ENCODE data around the gene STK17B.

DNA sequence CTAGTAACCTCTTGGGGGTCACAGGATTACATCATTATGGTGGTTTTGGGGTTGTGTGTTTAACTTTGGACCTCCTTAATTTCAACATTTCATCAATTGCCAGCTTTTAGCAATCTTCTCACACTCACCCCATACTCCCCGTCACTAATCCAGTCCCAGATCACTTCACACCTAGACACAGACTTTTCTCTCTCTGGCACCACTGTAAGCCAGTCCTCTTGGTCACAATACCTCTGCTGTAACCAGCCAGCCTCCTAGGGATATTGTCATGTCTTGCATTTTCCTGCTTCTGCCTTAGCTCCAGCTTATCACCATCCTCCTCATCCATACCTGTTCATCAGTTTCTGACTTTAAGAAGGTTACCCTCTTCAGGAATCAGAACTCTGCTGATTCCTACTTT, 1.6 kb upstream of the STK17B start:
- TF ChIP-seq, protein P1, sequence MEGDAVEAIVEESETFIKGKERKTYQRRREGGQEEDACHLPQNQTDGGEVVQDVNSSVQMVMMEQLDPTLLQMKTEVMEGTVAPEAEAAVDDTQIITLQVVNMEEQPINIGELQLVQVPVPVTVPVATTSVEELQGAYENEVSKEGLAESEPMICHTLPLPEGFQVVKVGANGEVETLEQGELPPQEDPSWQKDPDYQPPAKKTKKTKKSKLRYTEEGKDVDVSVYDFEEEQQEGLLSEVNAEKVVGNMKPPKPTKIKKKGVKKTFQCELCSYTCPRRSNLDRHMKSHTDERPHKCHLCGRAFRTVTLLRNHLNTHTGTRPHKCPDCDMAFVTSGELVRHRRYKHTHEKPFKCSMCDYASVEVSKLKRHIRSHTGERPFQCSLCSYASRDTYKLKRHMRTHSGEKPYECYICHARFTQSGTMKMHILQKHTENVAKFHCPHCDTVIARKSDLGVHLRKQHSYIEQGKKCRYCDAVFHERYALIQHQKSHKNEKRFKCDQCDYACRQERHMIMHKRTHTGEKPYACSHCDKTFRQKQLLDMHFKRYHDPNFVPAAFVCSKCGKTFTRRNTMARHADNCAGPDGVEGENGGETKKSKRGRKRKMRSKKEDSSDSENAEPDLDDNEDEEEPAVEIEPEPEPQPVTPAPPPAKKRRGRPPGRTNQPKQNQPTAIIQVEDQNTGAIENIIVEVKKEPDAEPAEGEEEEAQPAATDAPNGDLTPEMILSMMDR (tag by site-specific recombination; IDR thresholded peaks at IDR 0.05), result no peak
- no peak for TF ChIP-seq REPIN1 (tag by site-specific recombination; IDR thresholded peaks at IDR 0.05; ENCODE audit: low read depth)
- no peak for TF ChIP-seq ZNF175 (tag by site-specific recombination; IDR thresholded peaks at IDR 0.05)
- TF ChIP-seq, protein P2, sequence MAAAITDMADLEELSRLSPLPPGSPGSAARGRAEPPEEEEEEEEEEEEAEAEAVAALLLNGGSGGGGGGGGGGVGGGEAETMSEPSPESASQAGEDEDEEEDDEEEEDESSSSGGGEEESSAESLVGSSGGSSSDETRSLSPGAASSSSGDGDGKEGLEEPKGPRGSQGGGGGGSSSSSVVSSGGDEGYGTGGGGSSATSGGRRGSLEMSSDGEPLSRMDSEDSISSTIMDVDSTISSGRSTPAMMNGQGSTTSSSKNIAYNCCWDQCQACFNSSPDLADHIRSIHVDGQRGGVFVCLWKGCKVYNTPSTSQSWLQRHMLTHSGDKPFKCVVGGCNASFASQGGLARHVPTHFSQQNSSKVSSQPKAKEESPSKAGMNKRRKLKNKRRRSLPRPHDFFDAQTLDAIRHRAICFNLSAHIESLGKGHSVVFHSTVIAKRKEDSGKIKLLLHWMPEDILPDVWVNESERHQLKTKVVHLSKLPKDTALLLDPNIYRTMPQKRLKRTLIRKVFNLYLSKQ (tag by site-specific recombination; IDR thresholded peaks at IDR 0.05; ENCODE audit: borderline replicate concordance), result no peak
